ENCODE data around the gene GLI3.

GLI3 gene

GRCh38 chr7:42151309-42151708, 85.7 kb downstream of the GLI3 start:
- no peak for TF ChIP-seq CTCF (IDR thresholded peaks at IDR 0.05; ENCODE audit: borderline replicate concordance, insufficient read depth, low read depth, low read length)
- no peak overlapping the region for H3K4me3 ChIP-seq (ENCODE audit: low read depth, low read length)

GRCh38 chr7:42145539-42145938, 91.5 kb downstream of the GLI3 start:
- TF ChIP-seq CTCF (IDR thresholded peaks at IDR 0.05; ENCODE audit: borderline replicate concordance, insufficient read depth, low read depth, low read length) = no peak
- H3K4me3 ChIP-seq (ENCODE audit: low read depth, low read length) = no peak overlapping the region

GRCh38 chr7:42144604-42145003, 92.4 kb downstream of the GLI3 start:
- no peak overlapping the region for H3K4me3 ChIP-seq (ENCODE audit: low read depth, low read length)
- TF ChIP-seq CTCF (IDR thresholded peaks at IDR 0.05; ENCODE audit: borderline replicate concordance, insufficient read depth, low read depth, low read length) = no peak

GRCh38 chr7:42143711-42144600, 93.1 kb downstream of the GLI3 start:
- H3K4me3 ChIP-seq (ENCODE audit: low read depth, low read length) = no peak overlapping the region
- TF ChIP-seq CTCF (IDR thresholded peaks at IDR 0.05; ENCODE audit: borderline replicate concordance, insufficient read depth, low read depth, low read length) = no peak

- H3K4me3 ChIP-seq (ENCODE audit: low read depth, low read length) = no peak overlapping the region
- no peak for TF ChIP-seq CTCF (IDR thresholded peaks at IDR 0.05; ENCODE audit: borderline replicate concordance, insufficient read depth, low read depth, low read length)
Observed at GRCh38 chr7:42142089-42142488, 94.9 kb downstream of the GLI3 start.

- H3K4me3 ChIP-seq (ENCODE audit: low read depth, low read length) = no peak overlapping the region
- TF ChIP-seq CTCF (IDR thresholded peaks at IDR 0.05; ENCODE audit: borderline replicate concordance, insufficient read depth, low read depth, low read length) = no peak
Observed at GRCh38 chr7:42139751-42140150, 97.3 kb downstream of the GLI3 start.

GRCh38 chr7:42138691-42139090, 98.3 kb downstream of the GLI3 start:
- no peak overlapping the region for H3K4me3 ChIP-seq (ENCODE audit: low read depth, low read length)
- no peak for TF ChIP-seq CTCF (IDR thresholded peaks at IDR 0.05; ENCODE audit: borderline replicate concordance, insufficient read depth, low read depth, low read length)
